ENCODE measurements around the gene BAIAP2. TPM values are rescaled to one million over a fixed set of nuclear protein-coding genes. Genes with fewer than 3 reads are reported as not detected.
"Not testable (repeated sequence)": the region's sequence is repeated elsewhere in the genome, so short reads cannot be mapped to it uniquely, and the experiment has no call there.

BAIAP2 gene
- total and polyA plus RNA-seq, 10 donors, result 2.8 to 33.2 (median 17.8) TPM

DNA sequence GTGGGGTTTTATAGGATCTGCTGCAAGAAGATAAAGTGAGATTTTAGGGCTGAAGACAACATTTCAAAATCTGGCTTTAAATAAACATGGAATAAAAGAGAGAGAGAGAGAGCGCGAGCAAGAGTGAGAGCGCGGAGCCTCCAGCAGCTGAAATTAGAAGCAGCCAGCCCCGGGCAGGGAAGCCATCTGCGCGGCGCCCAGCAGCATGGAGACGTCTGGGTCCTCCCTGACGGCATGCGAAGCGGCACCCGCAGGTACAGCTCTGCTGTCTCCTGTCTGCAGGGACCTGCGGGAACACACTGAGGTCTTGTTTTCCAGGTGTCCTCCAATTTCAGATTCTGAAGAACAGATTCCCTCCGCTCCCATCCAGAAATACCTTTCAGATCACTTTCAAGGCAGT lies 7.9 kb upstream of the BAIAP2 start:
- no peaks in the 10 kb centered on the region for H3K36me3 ChIP-seq
- peaks cover 5 to 38% (median 21%) of the 10 kb centered on the region in 6 donors for H3K4me1 ChIP-seq
- no peak overlapping the region for H3K27ac ChIP-seq
- intact Hi-C loops (cut with DNase I; ENCODE audit: low total_unique reads), result loop anchor here (10.0 kb wide), 1 partner anchor 68 kb away; no protein-coding TSS in a partner anchor
- H3K4me3 ChIP-seq, result no peak overlapping the region
- H3K27me3 ChIP-seq (replicated peaks in 1 of 7), result peaks cover 0 to 78% (median 15%) of the 10 kb centered on the region in 7 donors
- DNase-seq, result peak; percentile 69
- H3K9me3 ChIP-seq, result peaks cover 0 to 7% (median 0%) of the 10 kb centered on the region in 8 donors
- WGBS, 5 donors, result 84 to 90% (median 90%) methylated on average over 15 of the region's 15 CpGs
- TF ChIP-seq, protein P1, sequence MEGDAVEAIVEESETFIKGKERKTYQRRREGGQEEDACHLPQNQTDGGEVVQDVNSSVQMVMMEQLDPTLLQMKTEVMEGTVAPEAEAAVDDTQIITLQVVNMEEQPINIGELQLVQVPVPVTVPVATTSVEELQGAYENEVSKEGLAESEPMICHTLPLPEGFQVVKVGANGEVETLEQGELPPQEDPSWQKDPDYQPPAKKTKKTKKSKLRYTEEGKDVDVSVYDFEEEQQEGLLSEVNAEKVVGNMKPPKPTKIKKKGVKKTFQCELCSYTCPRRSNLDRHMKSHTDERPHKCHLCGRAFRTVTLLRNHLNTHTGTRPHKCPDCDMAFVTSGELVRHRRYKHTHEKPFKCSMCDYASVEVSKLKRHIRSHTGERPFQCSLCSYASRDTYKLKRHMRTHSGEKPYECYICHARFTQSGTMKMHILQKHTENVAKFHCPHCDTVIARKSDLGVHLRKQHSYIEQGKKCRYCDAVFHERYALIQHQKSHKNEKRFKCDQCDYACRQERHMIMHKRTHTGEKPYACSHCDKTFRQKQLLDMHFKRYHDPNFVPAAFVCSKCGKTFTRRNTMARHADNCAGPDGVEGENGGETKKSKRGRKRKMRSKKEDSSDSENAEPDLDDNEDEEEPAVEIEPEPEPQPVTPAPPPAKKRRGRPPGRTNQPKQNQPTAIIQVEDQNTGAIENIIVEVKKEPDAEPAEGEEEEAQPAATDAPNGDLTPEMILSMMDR (IDR thresholded peaks at IDR 0.05 in 8 of 11, conservative IDR thresholded peaks at IDR 0.05 in 3 of 11), result no peak
- no peak for TF ChIP-seq POLR2A (IDR thresholded peaks at IDR 0.05)
- no peak for TF ChIP-seq POLR2AphosphoS5 (IDR thresholded peaks at IDR 0.05)

DNA sequence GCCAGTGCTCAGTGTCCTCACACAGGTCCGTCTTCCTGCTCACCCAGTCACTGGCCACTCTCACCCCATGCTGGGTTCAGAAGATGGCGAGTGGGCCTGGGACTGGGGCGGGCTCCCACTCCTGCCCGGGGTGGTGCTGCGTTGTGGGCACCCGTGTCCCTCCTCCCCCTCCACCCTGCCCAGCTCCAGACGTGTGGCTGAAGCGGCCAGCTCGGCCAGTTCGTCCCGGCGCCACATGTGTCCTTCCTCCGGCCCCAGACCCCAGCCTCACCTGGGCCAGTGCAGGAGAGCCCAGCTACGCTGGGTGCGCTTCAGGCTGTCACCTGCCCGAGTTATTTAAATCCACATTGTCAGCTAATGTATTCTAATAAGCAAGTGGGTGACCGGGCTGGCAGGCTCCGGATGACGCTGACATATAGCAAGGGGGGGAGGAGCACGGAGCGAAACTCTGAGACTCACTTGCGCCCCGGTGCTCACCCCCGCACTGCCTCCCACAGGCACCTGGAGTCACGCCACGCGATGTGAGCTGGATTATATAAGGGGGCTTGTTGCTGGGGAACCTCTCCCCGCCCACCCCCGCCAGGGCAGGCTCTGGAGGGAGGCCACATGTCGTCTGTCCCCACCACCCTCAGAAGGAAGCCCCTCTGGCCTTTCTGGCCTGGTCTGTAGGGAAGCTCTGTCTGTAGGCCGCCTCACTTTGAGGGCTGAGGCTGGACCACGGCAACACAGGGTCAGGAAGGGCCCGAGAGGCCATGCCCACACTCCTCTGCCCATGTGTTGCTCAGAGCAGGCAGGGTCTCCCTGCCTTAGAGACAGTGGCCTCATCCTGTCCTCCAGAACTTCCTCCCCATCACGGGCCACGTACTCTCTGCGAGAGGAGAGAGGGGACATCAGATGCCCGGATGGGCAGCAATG lies 7.1 kb upstream of the BAIAP2 start:
- no peak overlapping the region for H3K27ac ChIP-seq
- peaks cover 0 to 78% (median 15%) of the 10 kb centered on the region in 7 donors for H3K27me3 ChIP-seq (replicated peaks in 1 of 7)
- no peak overlapping the region for H3K4me3 ChIP-seq
- WGBS, 5 donors, result 48 to 62% (median 56%) methylated on average over 25 to 37 of the region's 37 CpGs
- H3K36me3 ChIP-seq, result peaks cover 0 to 4% (median 0%) of the 10 kb centered on the region in 6 donors
- H3K4me1 ChIP-seq, result peaks cover 5 to 46% (median 29%) of the 10 kb centered on the region in 6 donors
- H3K9me3 ChIP-seq, result peaks cover 0 to 7% (median 0%) of the 10 kb centered on the region in 8 donors
- intact Hi-C loops (cut with DNase I; ENCODE audit: low total_unique reads), result loop anchor here (10.0 kb wide), 1 partner anchor 67 kb away; no protein-coding TSS in a partner anchor
- TF ChIP-seq, protein P1 (IDR thresholded peaks at IDR 0.05 in 8 of 11, conservative IDR thresholded peaks at IDR 0.05 in 3 of 11), result no peak
- peak in 1 of 3 donors; percentile 6 for TF ChIP-seq POLR2AphosphoS5 (IDR thresholded peaks at IDR 0.05)
- peak; percentile 69 for DNase-seq

DNA sequence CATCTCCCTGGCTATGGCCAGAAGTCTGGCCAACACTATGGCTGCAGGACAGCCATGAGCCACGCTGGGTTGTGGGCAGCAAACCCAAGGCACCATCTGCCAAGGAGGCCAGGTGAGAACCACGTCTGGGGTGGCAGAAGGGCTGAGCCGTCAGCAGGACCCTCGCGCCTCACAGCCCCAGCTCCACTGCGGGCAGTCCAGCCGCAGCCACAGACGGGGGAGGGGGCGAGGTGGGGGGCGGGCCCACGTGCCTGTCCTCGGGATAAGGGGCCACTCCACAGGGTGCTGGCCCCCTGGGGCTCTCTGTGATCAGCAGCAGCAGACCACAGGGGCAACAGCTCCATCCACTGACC lies 6.5 kb upstream of the BAIAP2 start:
- Histone ChIP-seq H3K4me3 (no peak overlapping the region), H3K27me3 (replicated peaks in 1 of 7) (peaks cover 0 to 76% (median 15%) of the 10 kb centered on the region in 7 donors), H3K4me1 (peaks cover 6 to 46% (median 33%) of the 10 kb centered on the region in 6 donors), H3K36me3 (peaks cover 0 to 4% (median 0%) of the 10 kb centered on the region in 6 donors), H3K9me3 (peaks cover 0 to 7% (median 0%) of the 10 kb centered on the region in 8 donors), H3K27ac (no peak overlapping the region)
- DNase-seq, result peak; percentile 64
- TF ChIP-seq POLR2AphosphoS5 (IDR thresholded peaks at IDR 0.05) (peak in 1 of 3 donors; percentile 19), POLR2A (IDR thresholded peaks at IDR 0.05) (no peak)
- intact Hi-C loops (cut with DNase I; ENCODE audit: low total_unique reads), result loop anchor here (10.0 kb wide), 1 partner anchor 66 kb away; no protein-coding TSS in a partner anchor
- 13 to 32% (median 31%) methylated on average over 9 to 12 of the region's 12 CpGs for WGBS, 5 donors

DNA sequence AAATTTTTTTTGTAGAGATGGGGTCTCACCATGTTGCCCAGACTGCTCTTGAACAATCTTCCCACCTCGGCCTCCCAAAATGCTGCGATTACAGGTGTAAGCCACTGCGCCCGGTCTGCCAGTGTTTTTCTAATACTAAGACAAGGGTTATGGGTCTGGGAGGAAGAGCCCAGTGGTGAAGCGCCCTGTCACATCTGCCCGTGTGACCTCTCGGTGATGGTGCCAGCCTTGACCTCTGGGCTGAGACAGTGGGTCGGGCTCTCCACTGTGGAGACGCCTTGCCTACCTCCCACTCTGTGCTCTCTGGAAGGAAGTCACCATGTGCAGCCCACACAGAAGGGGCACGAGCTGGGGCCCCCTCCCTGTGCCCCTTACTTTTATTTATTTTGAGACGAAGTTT lies 5.1 kb upstream of the BAIAP2 start:
- intact Hi-C loops (cut with DNase I; ENCODE audit: low total_unique reads), result loop anchor here (10.0 kb wide), 1 partner anchor 65 kb away; no protein-coding TSS in a partner anchor
- H3K36me3 ChIP-seq, result peaks cover 0 to 4% (median 0%) of the 10 kb centered on the region in 6 donors
- H3K27me3 ChIP-seq (replicated peaks in 1 of 7), result peaks cover 0 to 74% (median 15%) of the 10 kb centered on the region in 7 donors
- WGBS, 5 donors, result 82 to 91% (median 87%) methylated on average over 11 of the region's 11 CpGs
- peak; percentile 37 for DNase-seq
- no peak overlapping the region for H3K27ac ChIP-seq
- peaks cover 11 to 48% (median 35%) of the 10 kb centered on the region in 6 donors for H3K4me1 ChIP-seq
- H3K4me3 ChIP-seq, result no peak overlapping the region
- TF ChIP-seq, protein P1 (IDR thresholded peaks at IDR 0.05 in 8 of 11, conservative IDR thresholded peaks at IDR 0.05 in 3 of 11), result no peak
- TF ChIP-seq POLR2A (IDR thresholded peaks at IDR 0.05), result no peak
- no peak for TF ChIP-seq POLR2AphosphoS5 (IDR thresholded peaks at IDR 0.05)
- peaks cover 0 to 7% (median 0%) of the 10 kb centered on the region in 8 donors for H3K9me3 ChIP-seq

DNA sequence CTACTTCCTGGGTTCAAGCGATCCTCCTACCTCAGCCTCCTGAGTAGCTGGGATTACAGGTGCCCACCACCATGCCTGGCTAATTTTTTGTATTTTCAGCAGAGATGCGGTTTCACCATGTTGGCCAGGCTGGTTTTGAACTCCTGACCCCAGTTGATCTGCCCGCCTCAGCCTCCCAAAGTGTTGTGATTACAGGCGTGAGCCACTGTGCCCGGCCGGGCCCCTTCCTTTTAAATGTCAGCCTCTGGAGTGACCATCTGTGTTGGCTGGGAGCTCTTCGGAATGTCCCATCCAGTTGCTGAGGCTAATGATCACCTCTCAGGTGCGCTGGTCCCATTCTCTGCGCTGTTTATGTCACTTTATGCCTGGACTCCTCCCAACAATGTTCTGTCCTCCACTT lies 4.6 kb upstream of the BAIAP2 start:
- WGBS, 5 donors, result 92 to 95% (median 94%) methylated on average over 9 of the region's 9 CpGs
- Histone ChIP-seq H3K4me1 (peaks cover 11 to 48% (median 35%) of the 10 kb centered on the region in 6 donors), H3K27me3 (replicated peaks in 1 of 7) (peaks cover 0 to 70% (median 15%) of the 10 kb centered on the region in 7 donors)
- H3K9me3 ChIP-seq; H3K36me3 ChIP-seq; intact Hi-C loops (cut with DNase I; ENCODE audit: low total_unique reads); H3K4me3 ChIP-seq; H3K27ac ChIP-seq: not testable (repeated sequence)
- peak; percentile 64 for DNase-seq
